ENCODE measurements around the gene UCK2. TPM values are rescaled to one million over a fixed set of nuclear protein-coding genes. Genes with fewer than 3 reads are reported as not detected.

UCK2 gene
- polyA plus RNA-seq, 2 of the 4 experiments (the other 2 are of a cell fraction), result 72.4 to 98.9 TPM

DNA sequence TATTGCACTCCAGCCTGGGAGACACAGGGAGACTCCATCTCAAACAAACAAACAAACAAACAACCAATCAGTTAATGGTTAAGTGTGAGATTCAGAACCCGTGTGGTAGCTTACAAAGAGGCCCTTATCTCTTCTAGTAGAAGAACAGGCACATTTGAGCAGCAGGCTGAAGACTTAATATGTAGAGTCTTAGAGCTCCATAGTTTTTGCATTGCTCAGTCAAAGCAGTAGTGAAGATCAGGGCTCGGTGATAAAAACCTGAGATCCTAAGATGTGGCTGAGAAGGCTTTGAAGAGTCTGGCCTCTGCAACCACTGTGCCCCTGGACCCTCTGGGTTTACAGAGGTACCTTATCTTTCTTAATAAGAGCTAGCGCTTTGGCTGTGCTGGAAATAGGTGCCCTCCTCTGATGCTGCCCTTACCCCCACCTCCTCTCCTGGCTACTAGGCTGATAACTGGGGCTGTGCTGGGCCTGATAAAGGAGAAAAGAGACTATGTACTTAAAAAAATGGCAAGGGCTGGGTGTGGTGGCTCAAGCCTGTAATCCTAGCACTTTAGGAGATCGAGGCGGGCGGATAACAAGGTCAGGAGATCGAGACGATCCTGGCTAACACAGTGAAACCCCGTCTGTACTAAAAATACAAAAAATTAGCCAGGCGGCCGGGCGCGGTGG is 10.5 kb upstream of the UCK2 start:
- ChIA-PET CTCF (interaction anchor here (1.0 kb wide), 1 partner anchor 97 kb away, joined by 4 read pairs; no protein-coding TSS in a partner anchor), POLR2A (no interaction called here)
- ATAC-seq (no peak), FAIRE-seq (no peak), DNase-seq (ENCODE audit: low read depth in 1 of 2, low spot score in 1 of 2) (no peak)
- Histone ChIP-seq H3K4me3 (no peak overlapping the region), H3K9me3 (no peaks in the 10 kb centered on the region), H3K4me1 (no peaks in the 10 kb centered on the region), H3K4me2 (no peak overlapping the region), H3K27ac (no peak overlapping the region)
- TF ChIP-seq EHMT2 (IDR thresholded peaks at IDR 0.05; ENCODE audit: low read depth) (no peak), HEYL (CRISPR knock-in tag; IDR thresholded peaks at IDR 0.05) (no peak), ZC3H11A (IDR thresholded peaks at IDR 0.05) (no peak), RFX5 (IDR thresholded peaks at IDR 0.05) (no peak), CBX8 (IDR thresholded peaks at IDR 0.05) (no peak), ESRRA (IDR thresholded peaks at IDR 0.05; ENCODE audit: borderline replicate concordance, low read length) (no peak), RCOR1 (IDR thresholded peaks at IDR 0.05; ENCODE audit: low read depth, low read length) (no peak), MAZ (IDR thresholded peaks at IDR 0.05; ENCODE audit: borderline replicate concordance, low read depth, low read length) (no peak), RAD21 (conservative IDR thresholded peaks at IDR 0.05 in 1 of 2, IDR thresholded peaks at IDR 0.05 in 1 of 2) (no peak), ZNF302 (CRISPR knock-in tag; IDR thresholded peaks at IDR 0.05) (no peak), HDAC2 (IDR thresholded peaks at IDR 0.05) (no peak), HMGXB4 (CRISPR knock-in tag; IDR thresholded peaks at IDR 0.05; ENCODE audit: borderline replicate concordance) (no peak), NFE2L2 (conservative IDR thresholded peaks at IDR 0.05; ENCODE audit: low read length) (no peak), FOXS1 (CRISPR knock-in tag; IDR thresholded peaks at IDR 0.05) (no peak), CBX2 (IDR thresholded peaks at IDR 0.05; ENCODE audit: borderline replicate concordance, low read depth) (no peak), HOXA7 (CRISPR knock-in tag; IDR thresholded peaks at IDR 0.05) (no peak), BCL3 (IDR thresholded peaks at IDR 0.05) (no peak), TP53 (CRISPR knock-in tag; IDR thresholded peaks at IDR 0.05) (no peak)
- TF ChIP-seq, protein P1, sequence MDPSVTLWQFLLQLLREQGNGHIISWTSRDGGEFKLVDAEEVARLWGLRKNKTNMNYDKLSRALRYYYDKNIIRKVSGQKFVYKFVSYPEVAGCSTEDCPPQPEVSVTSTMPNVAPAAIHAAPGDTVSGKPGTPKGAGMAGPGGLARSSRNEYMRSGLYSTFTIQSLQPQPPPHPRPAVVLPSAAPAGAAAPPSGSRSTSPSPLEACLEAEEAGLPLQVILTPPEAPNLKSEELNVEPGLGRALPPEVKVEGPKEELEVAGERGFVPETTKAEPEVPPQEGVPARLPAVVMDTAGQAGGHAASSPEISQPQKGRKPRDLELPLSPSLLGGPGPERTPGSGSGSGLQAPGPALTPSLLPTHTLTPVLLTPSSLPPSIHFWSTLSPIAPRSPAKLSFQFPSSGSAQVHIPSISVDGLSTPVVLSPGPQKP (IDR thresholded peaks at IDR 0.05; ENCODE audit: low read depth, low read length), result no peak
- 86% methylated on average over 13 of the region's 13 CpGs for WGBS (ENCODE audit: missing lambda C conversion rate)

- 68% methylated on average over 4 of the region's 4 CpGs for WGBS (ENCODE audit: missing lambda C conversion rate)
- Histone ChIP-seq H3K27ac (no peak overlapping the region), H3K4me2 (no peak overlapping the region), H3K4me1 (peaks cover 5% of the 10 kb centered on the region; the same call in 2 of the 3 replicates), H3K9me3 (no peaks in the 10 kb centered on the region), H3K4me3 (no peak overlapping the region)
- ChIA-PET CTCF (interaction anchor here (1.2 to 1.4 kb wide), 2 partner anchors 10 to 16 kb away, joined by 3 read pairs; no protein-coding TSS in a partner anchor), POLR2A (interaction anchor here (0.5 to 0.6 kb wide), 2 partner anchors 44 to 163 kb away, joined by 3 to 4 read pairs; no protein-coding TSS in a partner anchor)
- TF ChIP-seq RFX5 (IDR thresholded peaks at IDR 0.05) (no peak), RARB (CRISPR knock-in tag; IDR thresholded peaks at IDR 0.05) (no peak), RCOR1 (IDR thresholded peaks at IDR 0.05; ENCODE audit: low read depth, low read length) (no peak), ZFP36 (IDR thresholded peaks at IDR 0.05; ENCODE audit: borderline replicate concordance, partially characterized antibody) (no peak), FOSL2 (IDR thresholded peaks at IDR 0.05) (no peak), FOSL2 (CRISPR knock-in tag; IDR thresholded peaks at IDR 0.05) (no peak)
- FAIRE-seq, result no peak
- no peak for DNase-seq (ENCODE audit: low read depth in 1 of 2, low spot score in 1 of 2)
- no peak for ATAC-seq
These were observed 3.7 kb upstream of the UCK2 start for GRCh38 chr1:165823552-165824268.

Data from A549 (cell line).